ENCODE data around the gene SGCG. TPM values are rescaled to one million over a fixed set of nuclear protein-coding genes. Genes with fewer than 3 reads are reported as not detected.
"Not testable (repeated sequence)": the region's sequence is repeated elsewhere in the genome, so short reads cannot be mapped to it uniquely, and the experiment has no call there.

The SGCG gene, protein sequence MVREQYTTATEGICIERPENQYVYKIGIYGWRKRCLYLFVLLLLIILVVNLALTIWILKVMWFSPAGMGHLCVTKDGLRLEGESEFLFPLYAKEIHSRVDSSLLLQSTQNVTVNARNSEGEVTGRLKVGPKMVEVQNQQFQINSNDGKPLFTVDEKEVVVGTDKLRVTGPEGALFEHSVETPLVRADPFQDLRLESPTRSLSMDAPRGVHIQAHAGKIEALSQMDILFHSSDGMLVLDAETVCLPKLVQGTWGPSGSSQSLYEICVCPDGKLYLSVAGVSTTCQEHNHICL
- total RNA-seq, result 84.9 and 131 TPM in 2 replicates
- polyA plus RNA-seq (2012), result 43.0 TPM

DNA sequence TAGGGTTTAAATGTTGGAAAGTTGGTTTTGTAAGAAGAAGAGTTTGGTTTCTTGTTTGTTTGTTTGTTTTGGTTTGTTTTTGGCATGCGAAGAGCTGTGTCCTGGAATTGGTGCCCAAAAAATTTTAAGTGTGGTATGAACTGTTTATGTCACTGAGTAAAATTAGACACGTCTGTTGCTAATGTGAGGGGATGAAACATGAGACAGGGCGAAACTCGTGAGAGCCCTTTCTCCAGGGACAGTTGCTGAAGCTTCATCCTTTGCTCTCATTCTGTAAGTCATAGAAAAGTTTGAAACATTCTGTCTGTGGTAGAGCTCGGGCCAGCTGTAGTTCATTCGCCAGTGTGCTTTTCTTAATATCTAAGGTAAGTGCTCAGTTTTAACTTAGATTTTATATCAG lies at the start of gene SGCG:
Gene SGCG, plus strand, starts transcription at position 269 of the 400 bp plus-strand sequence. CDS start 22,716 bp downstream, outside the sequence.
- peak; percentile 95 for DNase-seq (ENCODE audit: low read depth)

DNA sequence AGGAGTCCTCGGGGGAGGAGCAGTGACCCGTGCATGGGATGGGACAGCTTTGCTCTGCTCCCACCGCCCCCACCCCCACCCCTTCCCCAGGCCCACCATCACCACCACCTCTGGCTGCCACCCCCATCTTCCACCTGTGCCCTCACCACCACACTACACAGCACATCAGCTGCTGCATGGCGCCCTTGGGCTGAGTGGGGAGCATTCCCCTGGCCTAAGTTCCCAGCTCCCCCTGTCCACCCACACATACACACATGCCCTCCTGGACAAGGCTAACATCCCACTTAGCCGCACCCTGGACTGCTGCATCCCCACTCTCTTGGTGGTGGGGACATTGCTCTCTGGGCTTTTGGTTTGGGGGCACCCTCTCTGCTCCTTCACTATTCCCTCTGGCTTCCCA lies 46.2 kb upstream of the SGCG start:
- no peak for DNase-seq (ENCODE audit: low read depth)

DNA sequence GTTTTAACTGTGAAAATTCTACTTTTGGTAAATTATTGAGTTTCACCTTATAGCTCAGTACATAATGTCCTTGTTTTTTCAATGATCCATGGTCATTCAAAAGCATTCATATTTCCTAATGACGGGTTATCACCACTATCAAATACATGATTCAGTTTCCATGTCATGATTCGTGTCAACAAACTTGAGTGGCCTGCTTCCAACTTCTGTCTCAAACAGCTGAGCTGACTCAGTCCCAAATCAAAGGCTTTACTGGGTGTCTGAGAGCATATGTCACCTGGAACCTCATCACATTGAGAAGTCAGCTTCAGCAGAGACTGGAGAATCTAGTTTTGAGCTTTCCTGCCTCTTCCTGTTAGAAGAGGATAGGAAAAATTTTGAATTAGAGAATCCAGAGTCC lies 40.3 kb upstream of the SGCG start:
- peak; percentile 89 for DNase-seq (ENCODE audit: low read depth)

DNA sequence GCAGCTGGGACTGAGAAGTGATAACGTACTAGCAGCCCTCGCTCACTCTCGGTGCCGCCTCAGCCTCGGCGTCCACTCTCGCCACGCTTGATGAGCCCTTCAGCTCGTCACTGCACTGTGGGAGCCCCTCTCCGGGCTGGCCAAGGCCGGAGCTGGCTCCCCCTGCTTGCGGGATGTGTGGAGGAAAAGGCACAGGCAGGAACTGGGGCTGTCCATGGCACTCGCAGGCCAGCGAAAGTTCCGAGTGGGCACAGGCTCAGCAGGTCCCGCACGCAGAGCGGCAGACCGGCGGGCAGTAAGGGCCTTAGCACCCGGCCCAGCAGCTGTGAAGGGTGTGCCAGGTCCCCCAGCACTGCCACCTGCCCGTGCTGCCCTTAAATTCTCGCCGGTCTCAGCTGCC lies 38.8 kb upstream of the SGCG start:
- no peak for DNase-seq (ENCODE audit: low read depth)

DNA sequence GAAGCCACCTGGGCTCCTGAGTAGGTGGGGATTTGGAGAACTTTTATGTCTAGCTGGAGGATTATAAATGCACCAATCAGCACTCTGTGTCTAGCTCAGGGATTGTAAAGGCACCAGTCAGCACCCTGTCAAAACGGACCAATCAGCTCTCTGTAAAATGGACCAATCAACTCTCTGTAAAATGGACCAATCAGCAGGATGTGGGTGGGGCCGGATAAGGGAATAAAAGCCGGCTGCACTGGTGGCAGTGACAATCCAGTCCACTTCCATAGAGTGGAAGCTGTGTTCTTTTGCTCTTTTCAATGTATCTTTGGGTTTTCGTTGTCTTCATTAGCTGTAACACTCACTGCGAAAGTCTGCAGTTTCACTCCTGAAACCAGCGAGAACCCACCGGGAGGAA lies 38.2 kb upstream of the SGCG start:
- DNase-seq (ENCODE audit: low read depth), result not testable (repeated sequence)

DNA sequence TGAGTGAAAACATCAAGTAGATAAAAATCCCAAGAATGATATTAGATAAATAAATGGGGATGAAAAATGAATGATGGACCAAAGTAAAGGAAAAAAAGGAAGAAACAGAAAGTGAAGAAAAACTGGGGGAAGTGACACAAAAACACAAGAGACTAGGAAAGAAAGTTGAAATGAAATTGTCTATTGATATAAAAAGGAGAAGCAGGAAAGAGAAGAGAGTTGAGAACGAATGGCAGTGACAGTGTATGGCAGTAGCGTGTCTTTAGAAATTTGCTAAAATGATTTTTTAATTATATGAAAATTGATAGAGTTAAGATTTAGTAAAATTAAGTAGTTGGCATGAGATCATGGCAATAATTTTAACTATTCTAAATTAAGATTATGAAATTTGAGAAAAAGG lies 36.3 kb upstream of the SGCG start:
- DNase-seq (ENCODE audit: low read depth), result no peak

DNA sequence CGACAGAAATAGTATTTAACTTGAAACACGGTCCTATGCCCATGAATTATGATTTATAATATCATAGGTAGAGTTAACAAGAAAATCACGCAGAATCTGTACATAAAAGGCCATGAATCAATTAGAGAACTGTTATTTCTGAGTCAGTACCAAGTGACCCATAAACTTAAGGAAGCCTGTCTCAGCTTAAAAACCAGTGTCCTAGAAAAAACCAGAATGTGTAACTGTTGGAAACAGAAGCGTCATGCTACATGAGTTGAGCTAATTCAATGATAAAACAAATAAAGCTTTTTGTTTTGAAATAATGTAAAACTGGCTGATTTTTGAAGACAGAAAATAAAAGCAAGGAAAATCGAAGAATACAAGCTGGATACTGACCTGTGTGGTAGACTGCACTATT lies 34.8 kb upstream of the SGCG start:
- DNase-seq (ENCODE audit: low read depth), result no peak

DNA sequence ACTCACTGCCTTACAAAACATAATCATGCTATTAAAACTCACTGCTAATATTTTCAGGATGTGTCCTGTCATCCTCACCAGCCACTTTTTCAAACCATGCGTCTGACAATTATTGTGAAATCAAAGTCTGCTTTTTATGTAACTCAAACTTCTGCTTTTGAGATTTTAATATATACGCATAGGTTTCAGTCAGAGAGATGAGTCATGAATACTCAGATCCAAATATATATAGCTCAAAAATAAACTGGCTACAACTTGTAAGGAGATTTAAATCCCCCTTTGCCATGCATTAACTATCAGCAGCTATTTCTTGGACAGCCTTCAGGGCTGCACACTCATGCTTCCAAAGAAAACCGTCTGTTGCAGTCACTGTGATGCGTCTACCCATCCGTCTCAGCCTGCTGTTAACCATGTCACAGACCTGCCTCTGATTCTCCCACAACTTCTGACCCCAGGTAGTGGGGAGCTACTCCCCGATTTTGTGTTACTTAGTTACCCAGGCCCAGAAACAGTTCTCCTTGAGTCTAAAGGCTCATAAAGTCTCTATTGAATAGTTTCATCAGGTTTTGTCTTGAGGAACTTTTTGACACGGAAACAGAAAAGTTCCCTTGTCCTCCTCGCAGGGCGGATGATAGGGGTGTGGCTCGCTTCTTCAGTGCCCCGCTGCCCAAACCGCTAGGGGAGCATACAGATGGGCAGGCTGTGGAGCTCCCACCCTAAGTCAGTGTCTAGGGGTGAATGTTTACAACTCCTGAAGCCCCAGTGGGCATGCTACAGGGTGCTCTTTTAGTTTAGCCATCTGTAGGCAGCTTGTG lies 33.8 kb upstream of the SGCG start:
- no peak for DNase-seq (ENCODE audit: low read depth)

DNA sequence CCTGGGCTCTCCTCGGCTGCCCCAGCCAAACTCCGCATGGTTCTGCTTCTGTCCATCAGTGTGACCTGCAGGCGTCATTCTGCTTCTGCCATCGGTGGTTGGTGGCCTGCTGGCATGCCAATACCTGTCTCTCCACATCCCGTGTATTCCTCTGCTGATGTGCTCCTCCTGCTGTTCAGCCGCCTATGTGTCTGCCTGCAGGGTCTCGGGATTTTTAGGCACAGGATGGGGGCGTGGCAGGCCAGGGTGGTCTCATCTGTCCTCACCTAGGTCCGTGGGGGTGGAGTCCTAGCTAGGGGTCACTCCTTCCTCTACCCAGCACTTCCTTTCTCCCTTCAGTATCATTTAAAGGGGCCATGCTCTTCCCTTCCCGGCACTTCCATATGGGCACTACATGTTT lies 33.0 kb upstream of the SGCG start:
- DNase-seq (ENCODE audit: low read depth), result no peak

DNA sequence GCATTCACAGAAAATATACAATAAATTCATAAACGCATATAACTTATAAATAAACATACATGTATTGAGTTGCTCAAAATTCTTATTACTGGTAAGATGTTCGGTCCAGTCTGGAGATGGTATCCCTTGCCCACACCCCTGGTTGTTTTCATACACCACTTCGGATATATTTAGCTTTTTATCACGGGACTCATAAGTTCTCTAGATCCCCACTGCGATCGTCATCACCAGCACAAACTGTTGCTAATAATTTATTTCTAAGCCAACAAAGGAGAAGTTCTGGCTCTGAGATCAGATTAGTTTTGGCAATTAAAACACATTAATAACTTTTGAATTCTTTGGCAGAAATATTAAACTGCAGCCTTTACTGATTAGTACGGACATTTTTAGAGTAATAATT lies 23.0 kb upstream of the SGCG start:
- no peak for DNase-seq (ENCODE audit: low read depth)

DNA sequence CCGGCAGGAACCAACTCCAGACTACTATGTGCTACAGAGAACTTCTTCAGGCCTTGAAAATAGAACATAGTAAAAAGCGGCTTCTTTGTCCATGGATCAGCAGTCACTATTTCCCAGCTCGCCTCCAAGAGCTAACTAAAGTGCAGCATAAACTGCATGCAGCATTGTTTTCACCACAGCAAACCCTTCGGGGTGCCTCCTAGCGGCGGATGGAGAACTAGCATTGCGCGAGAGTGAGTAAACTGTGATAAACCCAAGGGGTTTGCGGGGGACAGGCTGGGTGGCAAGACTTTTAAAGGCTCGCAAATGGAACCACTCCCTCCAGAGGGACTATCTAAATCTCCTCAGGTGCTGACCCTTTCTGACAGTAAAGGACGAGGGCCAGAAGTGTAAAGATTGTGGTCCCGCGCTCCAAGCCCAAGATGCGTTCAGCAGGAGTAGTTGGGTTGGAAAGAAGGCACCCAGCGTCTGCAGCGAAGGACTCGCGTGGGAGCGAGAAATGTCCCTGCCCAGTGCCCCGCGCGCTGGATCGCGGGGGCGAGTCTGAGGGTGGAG lies 21.5 kb upstream of the SGCG start:
- peak; percentile 46 for DNase-seq (ENCODE audit: low read depth)

DNA sequence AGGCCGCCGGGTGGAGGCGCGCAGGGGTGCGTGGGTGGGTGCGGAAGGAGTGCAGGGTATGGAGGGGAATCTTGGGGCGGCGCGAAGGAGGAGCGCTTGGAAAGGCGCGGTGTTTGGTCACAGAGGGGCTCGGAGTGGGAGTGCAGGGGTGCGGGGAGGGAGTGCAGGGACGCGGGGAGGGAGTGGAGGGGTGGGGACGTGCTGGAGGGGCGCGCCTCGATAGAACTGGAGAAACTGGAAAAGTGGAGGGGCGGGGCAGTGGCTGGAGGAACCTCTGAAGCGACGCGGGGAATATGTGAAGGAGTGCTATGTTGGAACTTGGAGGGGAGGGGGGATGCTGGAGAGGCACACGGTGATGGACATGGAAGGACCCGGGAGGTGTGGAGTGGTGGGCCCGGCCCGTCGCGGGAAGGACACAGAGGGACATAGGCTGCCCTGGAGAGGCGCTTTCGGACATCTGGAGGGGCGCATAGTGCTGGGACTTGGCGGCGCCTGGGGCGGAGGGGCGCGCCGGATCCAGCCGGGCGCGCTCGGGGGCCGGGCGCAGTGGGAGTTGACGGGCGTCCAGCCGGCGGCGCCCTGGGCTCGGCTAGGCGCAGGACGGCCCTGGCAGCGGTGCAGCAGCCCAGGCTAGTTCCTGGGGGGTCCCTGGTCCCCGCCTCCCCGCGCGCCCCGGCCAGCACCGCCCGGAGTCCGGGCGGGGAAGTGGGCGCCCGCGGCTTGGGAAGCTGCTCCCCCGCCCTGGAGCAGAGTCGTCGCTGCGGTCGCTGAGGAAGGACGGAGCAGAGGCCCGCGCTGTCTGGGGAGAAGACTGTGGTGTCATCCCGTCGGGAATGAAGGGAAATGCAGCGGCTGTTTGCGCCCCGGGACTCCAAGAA lies 20.8 kb upstream of the SGCG start:
- DNase-seq (ENCODE audit: low read depth), result no peak

DNA sequence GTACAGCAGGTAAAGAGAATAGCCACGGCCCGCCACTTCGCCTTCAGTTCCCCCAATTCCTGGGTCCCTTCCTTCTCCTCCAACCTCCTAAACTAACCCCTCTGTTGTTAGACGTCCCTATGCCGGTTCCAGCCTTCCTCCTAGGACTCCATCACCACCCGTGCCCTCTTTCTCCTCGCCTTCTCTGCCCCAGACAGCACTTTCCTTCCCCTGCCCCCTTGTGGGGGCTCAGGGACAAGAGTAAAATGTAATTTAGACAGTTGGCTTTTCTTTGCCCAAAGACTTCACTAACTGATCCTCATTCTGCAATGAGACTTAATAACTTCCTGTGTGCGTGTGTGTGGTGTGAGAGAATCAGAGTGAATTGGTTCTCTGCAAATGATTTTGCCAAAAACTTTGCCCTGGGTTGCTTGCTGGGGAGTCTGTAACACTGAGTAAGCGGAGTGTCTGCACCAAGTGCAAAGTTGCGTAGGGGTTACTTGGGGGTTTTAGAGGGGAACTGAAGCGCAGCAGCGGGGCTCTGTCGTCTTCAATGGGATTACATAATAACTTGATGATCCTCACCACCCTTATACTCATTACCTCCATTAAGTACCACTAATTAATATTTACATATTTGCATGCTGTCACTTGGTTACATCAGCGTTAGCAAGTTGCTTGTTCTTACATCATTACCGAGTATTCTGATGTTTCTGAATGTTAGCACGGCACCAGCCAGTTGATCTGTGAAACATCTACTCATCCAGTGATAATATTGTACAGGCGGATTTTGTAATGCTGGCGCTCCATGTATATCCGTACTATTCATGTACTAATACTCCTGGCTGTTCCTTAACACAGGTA lies 19.9 kb upstream of the SGCG start:
- peak; percentile 43 for DNase-seq (ENCODE audit: low read depth)

DNA sequence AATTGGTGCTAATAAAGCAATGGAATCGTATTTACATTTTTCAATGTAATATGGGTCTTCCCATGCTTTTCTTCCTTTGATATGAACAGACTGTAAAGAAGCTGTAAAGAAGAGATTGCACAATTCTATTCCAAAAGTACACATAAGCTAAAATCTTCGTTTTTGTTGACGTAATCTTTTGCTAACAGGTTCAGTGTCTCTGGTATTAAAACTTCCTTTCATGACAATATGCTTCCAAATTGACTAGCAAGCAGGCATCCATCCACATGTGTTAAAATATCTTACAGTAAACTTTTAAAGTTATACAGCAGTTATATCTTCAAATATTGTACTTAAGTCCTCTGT lies 19.3 kb upstream of the SGCG start:
- no peak for DNase-seq (ENCODE audit: low read depth)

DNA sequence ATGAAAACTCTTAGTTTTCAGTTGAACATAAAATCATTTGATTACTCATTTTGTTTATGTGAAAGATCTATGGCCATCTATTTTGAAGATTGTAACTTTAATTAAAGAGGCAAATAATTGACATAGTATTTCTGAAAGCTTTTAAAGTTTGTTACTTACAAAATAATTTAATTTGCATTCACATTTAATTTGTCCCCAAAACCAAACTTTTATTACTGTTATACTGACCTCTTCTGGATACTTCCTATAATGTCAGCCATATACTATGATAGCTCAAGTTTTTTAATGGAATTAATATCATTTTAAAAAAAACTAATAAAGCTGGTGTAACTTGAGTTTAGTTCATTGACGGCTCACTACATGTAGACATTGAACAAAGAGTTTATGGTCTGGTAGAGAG lies 4.9 kb upstream of the SGCG start:
- no peak for DNase-seq (ENCODE audit: low read depth)

DNA sequence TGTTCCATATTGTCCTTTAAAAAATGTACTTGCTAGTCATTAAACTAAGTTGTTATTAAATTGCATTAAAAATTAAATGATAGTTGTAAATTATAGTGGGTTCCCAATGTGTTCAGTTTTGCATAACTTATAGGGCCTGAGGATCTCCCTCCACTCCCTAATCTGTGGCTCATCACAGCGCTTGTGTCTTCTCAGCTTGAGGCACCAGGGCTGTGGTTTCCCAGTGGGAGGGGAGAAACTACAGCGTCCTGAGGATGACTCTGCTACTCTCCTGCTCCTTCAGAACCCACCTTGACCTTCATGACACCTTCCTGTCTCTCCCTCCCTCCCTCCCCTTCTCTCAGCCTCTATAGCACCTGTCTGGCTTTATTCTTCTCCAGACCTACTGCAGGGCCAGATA lies 1.4 kb downstream of the SGCG start:
- DNase-seq (ENCODE audit: low read depth), result peak; percentile 34

DNA sequence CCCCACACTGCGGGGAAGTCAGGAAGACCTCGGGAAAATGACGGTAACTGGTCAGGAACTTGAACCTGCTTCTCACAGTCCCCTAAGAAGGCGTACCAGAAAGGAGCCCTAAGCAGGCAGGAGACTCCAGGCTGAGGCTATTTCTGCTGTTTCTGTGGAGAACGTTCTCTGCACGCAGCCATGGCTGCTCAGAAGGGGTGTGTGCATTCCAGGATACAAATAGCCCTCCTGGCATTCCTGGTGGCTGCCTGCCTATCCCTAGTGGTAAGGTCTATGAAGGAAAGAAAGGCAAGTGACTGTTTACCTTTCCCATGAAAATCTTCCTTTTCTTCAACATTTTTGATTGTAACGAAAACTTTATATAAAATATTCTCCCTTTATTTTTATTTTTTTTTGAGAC lies 2.5 kb downstream of the SGCG start:
- DNase-seq (ENCODE audit: low read depth), result peak; percentile 83

DNA sequence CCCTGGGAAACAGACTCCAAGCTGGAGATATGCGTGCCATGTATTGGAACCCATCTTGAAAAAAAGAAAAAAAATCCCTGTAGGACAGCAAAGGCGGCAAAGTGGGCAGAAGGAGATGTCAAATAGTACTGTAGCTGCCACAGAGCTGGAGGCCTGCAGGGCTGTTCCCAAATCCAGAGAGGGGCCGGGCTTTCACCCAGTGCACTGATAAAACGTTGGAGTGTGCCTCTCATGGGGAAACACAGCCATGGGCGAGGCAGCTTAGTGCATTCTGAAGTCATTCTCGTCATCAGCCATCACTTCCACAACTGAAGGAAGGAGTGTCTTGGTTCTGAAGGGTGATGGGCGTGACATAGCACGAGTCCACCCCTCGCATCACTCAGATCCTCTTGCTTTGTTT lies 4.8 kb downstream of the SGCG start:
- no peak for DNase-seq (ENCODE audit: low read depth)

DNA sequence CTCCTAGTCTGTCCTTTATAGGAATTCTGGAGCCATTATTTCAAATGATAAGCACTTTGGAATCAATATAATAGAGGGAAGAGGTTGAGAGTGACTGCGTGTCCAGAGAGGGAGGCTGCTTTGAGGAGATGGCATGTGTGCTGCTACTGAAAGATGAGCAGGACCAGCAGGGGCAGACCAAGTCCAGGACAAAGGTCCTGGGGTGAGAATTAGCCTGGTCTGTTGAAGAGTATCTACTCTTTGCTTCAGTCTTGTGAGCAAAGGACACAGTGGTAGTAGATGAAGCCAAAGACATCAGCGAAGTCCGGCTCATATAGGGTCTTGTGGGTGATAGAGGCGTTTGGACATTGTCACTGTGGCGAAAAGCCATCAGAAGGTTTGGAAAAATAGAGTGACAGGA lies 21.1 kb downstream of the SGCG start:
- DNase-seq (ENCODE audit: low read depth), result no peak

DNA sequence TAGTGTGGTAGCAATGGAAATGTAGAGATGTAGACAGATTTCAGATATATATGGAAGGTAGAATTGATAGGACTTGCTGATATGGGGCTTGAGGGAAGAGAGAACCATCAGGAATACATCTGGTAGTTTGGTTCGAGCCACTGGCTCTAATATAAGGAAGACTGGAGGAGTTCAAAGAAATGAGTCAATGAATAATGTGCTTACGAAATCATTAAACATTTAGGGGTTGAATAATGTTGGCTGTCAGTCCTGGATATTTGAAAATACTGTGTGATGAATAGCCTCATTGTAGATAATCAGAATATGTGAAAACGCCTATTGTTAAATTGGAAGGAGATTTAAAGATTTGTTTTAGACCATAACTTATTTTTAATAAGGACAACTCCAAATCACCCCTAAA lies 21.6 kb downstream of the SGCG start:
- DNase-seq (ENCODE audit: low read depth), result no peak

DNA sequence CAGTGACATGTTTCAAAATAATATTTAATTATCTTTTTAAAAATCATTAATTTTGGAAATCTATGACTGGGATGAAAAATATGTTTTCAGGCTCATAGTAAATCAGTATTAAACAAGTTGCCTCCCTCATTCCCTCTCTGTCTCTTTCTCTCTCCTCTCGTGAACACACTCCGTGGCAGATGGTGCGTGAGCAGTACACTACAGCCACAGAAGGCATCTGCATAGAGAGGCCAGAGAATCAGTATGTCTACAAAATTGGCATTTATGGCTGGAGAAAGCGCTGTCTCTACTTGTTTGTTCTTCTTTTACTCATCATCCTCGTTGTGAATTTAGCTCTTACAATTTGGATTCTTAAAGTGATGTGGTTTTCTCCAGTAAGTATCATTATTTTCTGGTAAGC lies 22.7 kb downstream of the SGCG start:
- no peak for DNase-seq (ENCODE audit: low read depth)
